HG02610 (cell line): ENCODE measurements around the gene ADAMTS3.
"Not testable (repeated sequence)": the region's sequence is repeated elsewhere in the genome, so short reads cannot be mapped to it uniquely, and the experiment has no call there.

ENCODE experiments used
- ATAC-seq: cut with Tn5 transposase; IDR thresholded peaks from one replicate; pipeline ENCODE4 v1.9.1; 2021; ENCODE audit warnings: mild to moderate bottlenecking, moderate library complexity; ENCODE audit not compliant: unreplicated experiment

The ADAMTS3 gene

GRCh38 chr4:72473434-72473900 is 95.6 kb downstream of the ADAMTS3 start:
- no peak for ATAC-seq

GRCh38 chr4:72471816-72472215 is 97.2 kb downstream of the ADAMTS3 start:
- no peak for ATAC-seq

DNA sequence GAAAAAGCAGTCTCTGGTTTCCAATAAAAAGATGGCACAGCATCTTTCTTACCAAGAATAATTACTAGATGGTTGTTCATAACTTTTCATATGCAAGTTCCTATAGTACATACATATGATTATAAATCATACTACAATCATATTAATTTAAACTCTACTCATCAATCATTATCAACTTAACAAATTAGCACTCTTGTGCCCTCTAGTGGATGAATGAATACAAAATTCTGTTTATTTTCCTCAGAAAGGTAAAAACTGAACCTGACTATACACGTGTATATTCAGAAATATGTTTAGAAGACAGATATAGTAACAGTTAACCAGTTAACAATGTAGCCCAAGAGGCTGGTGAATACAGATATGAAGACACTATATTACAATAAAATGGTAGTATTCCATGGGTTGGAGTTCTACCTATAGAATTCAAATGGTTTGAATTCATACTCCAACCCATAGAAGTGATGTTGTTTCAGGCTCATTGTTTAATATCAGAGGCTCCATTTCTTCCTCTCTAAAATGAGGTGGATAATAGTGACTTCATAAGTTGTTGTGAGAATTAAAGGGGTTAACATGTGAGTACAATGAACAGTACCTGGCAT is 100.0 kb downstream of the ADAMTS3 start:
- ATAC-seq = no peak

DNA sequence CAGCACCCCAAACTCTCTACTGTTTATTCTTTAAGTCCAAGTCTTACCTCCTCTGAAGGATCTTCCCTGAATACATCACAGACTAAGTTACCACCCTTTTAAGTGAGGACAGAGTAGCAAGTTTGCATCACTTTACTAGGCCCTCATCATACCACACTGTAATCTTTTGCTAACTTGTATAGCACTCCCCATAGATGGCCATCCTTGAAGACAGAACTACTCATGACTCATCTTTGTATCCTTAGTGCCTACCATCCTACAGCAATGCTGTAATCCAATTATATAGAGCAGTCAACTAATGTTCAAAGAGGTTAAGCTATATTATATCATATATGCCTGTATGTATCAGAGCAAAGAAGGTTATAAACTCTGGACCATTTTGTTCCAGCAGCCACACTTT is 101.4 kb downstream of the ADAMTS3 start:
- no peak for ATAC-seq

DNA sequence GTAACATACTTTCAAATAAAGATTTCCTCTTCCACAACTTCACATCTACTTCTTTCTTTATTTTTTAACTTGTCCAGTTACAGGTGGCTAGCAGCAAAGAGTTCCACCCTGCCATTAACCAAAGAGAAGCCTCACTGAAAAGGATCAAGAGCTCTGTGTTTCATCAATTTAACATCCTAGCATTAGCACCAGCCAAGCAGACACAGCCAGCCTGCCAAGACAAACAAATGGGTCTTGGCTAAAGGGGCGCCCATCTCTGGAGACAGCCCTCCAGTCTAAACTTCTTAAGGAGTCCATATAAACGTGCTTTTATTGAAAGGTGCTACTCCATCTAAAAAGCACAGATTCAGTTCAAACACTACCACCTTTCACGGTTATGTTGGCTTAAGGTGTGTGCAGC is 105.3 kb downstream of the ADAMTS3 start:
- no peak for ATAC-seq

DNA sequence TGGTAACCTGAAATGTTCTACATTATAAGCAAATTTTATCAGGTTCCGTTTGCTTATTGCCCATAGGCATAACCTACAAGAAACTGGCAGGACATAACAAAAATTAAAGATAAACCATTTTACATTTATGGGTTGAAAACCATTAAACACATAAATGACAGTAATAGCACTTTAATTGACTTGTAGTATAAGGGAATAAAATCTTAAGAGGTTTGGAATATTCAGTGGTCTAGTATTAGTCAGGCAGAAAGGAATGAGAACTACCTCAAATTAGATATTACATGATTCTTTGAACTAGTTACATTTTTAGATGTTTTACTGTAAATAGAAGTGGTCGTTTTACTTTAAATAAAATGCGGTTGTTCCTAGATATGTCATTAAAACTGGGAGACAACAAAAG is 111.9 kb downstream of the ADAMTS3 start:
- no peak for ATAC-seq

GRCh38 chr4:72451349-72451748 is 117.7 kb downstream of the ADAMTS3 start:
- ATAC-seq = no peak

DNA sequence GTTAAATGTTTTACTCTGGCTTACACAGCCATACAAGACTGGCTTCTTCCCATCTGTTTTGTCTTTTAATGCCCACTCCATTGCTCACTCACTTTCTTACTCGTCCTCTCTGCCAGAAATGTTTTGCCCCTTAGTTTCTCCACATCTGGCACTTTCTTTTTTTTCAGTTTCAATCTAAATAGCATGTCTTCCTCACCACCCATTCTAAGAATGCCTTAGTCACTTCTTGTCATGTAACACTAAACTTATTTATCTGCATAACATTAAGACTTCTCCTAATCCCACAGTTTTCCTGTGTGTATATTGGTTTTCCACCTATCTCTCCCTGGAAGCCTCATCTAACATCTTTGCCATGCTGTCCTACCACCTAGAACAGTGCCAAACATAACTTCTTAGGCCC is 119.3 kb downstream of the ADAMTS3 start:
- ATAC-seq = no peak

DNA sequence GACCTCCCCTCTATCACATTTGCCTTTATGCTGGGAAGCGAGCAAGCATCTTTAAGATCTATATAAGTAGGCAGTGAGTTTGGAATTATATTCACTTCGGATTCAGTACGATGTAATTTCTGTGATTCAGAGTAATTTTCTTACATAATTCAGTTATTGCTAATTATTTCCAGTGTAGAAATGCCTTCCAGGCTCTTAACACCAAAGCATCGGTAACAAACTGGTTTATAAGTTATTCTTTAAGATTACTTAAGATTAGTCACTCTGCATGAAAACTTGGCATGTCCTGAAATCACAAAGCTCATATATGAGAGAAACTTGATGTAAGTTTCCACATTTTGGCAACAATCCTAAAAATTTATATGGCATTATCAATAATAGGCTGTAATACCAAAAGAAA is 120.8 kb downstream of the ADAMTS3 start:
- no peak for ATAC-seq

DNA sequence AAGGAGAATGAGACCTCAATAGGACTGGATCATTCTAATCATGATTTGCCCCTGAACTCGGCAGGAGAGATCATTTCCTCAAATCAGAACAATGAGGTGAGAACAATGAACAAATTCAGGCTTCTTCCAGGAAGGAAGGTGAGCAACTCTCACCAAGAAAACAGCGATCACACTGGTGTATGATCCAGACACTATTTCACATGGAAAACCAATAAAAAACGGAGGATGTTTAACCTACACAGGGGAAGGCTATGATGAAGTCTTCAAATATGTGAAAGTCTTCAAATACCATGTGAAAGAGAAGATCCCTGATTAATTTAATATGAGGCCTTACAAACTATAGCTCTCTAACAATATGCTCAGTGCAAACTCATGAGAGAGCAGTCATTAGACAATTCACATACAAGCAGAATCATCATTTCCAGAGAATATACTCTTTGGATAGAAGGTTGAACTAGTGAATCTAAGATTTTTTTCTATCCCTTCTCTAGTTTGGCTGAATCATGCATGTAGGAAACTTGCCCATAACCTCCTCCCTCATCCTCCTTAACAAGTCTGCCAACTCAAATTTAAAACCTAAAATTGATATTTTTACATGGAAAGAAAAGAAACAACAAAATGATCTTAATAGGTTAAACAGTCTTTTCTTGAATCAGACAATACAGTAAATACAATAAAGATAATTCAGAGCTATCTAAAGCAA is 122.5 kb downstream of the ADAMTS3 start:
- no peak for ATAC-seq

GRCh38 chr4:72444092-72444491 is 124.9 kb downstream of the ADAMTS3 start:
- no peak for ATAC-seq

- ATAC-seq = no peak
These were observed 126.3 kb downstream of the ADAMTS3 start for GRCh38 chr4:72442715-72443114.

- ATAC-seq = no peak
These were observed 126.9 kb downstream of the ADAMTS3 start for GRCh38 chr4:72442147-72442546.

DNA sequence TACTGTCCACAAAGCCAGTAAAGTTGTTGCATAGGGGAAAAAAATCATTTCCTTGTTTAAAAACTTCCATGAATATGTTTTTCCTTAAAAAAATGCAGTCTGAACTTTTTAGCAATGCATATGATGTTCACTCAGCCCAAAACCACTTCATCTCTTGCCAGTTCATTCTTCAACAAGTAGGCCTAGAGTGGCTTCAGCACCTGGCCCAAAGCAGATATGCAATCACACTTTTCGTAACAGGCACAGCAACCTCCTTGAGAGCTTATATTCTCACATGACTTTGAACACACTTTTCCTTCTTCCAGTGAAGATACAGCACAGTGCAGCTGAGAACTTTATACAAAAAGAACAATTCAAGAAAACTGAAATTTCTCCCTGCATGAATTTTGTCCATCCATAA is 128.6 kb downstream of the ADAMTS3 start:
- ATAC-seq = no peak

DNA sequence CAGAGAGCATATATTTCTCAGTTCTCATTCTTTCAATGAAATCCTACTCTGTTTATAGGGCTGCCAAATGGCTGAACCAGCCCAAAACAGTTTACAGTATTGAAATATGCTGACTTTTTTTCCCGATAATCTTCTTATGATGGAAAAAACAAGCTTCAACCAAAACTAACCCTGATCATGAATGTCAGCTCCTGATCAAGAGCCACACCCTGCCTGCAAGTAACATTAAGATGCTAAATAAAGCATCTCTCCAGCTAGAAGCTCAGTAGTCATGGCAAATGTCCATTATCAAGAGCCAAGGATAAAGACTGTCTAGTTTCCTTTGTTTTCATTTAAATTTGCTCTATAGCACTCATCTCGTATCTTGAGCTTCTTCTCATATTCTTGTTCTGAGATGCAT is 136.0 kb downstream of the ADAMTS3 start:
- no peak for ATAC-seq

- no peak for ATAC-seq
These were observed 136.7 kb downstream of the ADAMTS3 start for GRCh38 chr4:72432282-72432681.

DNA sequence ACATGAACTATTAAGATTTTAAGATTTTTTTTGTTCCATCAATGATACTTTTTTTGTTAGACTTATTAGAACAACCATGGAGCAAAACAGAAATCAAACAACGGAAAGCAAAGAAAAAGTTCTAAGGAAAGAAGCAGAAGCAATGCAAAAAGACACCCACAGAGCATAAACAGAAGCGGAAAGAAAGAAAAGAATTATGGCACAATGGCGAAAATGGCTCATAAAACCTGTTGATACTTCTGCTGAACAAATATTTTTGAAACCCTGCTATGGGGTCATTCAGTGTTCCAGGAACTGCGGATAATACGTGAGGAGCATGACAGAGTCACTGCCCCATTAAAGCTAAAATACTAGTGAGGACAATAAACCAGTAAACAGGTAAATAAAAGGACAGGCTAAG is 138.0 kb downstream of the ADAMTS3 start:
- ATAC-seq = no peak

DNA sequence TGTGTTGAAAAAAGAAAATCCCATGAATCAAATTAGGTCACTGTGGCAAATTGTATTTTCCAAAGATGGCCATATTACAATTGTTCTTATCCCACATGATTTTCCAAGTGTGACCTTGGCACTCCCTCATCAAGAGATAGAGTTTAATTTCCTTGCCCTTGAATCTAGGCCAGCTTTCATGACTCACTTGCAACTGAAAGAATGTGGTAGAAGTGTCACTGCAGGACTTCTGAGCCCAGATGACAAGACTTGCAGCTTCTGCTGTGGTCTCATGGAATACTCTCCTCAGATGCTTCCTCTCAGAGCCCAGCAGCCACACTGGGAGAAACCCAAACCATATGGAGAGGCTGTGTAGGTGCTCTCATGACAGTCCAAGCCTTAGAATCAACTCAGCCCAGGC is 139.0 kb downstream of the ADAMTS3 start:
- no peak for ATAC-seq

DNA sequence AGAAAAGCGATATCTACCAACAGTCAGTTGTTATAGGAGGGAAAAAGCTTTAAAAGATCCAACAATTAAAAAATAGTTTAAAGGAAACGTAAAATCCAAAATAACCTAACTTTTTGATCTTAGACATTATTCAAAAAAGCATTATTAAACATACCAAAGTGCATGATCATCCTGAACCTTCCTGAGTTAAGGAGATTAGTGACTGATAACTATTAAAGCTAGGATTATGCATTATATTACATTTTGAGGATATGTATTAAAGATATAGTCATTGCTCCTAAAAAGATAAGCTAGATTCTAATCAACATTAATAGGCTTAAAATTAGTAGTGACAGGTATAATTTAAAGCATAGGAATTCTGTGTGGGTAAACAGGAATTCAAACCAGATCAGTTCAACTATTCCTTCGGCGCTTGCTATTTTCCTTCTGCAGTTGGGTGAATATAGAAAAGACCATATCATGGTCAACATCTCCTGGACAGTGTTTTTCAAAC is 139.6 kb downstream of the ADAMTS3 start:
- ATAC-seq = no peak

DNA sequence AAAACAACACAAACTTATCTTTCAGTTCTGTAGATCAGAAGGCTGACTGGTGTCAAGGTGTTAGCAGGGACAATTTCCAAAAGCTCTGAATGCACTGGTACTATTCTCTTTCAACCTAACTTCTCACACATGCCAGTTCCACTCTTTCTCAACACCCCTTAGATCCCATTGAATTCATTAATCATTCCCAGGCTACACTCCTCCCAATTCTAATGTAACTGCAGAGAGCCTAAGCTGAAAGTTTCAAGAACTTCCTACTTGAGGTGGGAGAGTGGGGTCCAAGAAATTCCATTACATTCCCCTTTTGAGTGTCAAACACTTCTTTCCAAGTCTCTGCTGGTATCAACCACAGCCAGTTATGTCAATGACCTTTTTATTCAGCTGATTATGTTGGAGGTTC is 142.0 kb downstream of the ADAMTS3 start:
- ATAC-seq = no peak

DNA sequence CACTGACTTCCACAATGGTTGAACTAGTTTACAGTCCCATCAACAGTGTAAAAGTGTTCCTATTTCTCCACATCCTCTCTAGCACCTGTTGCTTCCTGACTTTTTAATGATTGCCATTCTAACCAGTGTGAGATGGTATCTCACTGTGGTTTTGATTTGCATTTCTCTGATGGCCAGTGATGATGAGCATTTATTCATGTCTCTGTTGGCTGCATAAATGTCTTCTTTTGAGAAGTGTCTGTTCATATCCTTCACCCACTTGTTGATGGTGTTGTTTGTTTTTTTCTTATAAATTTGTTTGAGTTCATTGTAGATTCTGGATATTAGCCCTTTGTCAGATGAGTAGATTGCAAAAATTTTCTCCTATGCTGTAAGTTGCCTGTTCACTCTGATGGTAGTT is 143.1 kb downstream of the ADAMTS3 start:
- not testable (repeated sequence) for ATAC-seq

- no peak for ATAC-seq
These were observed 145.0 kb downstream of the ADAMTS3 start for GRCh38 chr4:72424006-72424405.

DNA sequence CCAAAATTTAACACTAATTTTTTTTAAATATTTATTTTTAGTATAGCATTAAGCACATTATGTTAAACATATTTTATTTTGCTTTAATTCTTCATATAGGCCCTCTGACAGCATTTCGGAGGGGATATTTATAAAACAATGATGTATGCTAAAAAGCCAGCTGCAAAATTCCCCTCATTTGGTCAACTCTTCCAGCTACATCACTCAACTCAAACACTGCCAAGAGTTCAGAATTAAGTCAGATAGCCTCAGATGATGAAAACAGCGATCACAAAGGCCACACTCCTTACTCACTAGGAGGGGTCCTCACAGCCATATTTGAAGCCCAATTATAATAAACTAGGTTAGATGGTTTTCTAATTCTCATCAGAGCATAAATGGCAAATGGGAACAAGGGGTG is 146.6 kb downstream of the ADAMTS3 start:
- ATAC-seq = no peak
